Measurements from ENCODE around the gene ZNF407.

The ZNF407 gene

DNA sequence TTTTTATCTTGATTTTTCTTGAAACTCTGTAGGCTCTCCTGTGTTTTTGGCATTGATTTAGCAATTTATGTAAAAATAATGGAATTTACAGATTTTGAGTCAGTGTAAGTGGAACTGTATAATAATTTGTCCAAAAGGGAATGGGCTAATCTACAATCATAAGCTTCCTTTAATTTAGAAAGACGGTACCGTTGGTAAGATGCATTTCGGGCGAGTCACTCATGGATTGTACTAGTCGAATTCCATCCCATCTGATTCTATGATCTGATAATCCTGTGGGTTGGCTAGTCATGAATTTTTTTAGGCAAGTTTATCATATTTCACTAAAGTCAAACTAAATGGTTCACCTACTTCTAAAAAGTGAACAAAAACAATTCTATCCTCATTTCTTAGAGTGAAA is 133.4 kb downstream of the ZNF407 start:
- TF ChIP-seq GATA3 (IDR thresholded peaks at IDR 0.05; ENCODE audit: low read depth, low read length) (no peak), GATA2 (IDR thresholded peaks at IDR 0.05; ENCODE audit: low read depth, low read length) (no peak)

DNA sequence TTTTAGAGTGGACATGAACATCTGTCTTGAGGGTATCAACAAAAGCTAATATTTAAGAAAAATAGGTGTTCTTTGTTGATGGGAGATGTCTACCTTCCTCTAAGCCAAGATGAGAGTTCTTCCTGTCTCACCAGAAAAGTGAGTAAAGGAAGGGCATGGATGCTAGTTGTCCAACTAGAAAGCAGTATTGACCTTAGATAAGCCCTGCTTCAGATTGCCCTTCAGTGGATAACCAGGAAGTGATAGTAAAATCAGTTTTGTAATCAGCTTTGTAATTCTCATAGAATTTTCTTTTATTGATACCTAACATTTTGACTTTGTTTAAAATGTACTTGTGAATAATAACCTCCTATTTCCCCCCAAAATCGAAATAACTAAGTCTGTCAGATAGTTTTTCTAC is 134.7 kb downstream of the ZNF407 start:
- TF ChIP-seq GATA2 (IDR thresholded peaks at IDR 0.05; ENCODE audit: low read depth, low read length) (no peak), GATA3 (IDR thresholded peaks at IDR 0.05; ENCODE audit: low read depth, low read length) (no peak)

DNA sequence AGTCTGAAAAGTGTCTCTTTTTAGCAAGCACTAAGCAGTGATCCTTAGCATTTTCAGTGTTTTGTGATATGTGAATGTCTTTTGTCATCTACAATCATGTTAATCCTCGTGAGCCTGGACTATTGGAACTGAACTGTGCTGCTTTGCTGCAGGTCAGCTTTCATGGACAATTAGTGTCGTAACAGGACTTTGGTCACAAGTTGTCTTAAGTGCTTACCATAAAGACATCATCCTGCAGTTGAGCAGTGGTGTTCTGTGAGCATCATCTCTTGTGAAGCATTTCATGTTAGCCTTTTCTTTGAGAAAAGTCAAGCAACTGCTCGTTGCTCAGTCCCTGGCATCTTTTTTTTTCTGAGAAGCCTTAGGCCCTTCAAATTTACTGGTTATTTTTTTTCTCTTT is 135.9 kb downstream of the ZNF407 start:
- TF ChIP-seq GATA2 (IDR thresholded peaks at IDR 0.05; ENCODE audit: low read depth, low read length) (no peak), GATA3 (IDR thresholded peaks at IDR 0.05; ENCODE audit: low read depth, low read length) (no peak)

DNA sequence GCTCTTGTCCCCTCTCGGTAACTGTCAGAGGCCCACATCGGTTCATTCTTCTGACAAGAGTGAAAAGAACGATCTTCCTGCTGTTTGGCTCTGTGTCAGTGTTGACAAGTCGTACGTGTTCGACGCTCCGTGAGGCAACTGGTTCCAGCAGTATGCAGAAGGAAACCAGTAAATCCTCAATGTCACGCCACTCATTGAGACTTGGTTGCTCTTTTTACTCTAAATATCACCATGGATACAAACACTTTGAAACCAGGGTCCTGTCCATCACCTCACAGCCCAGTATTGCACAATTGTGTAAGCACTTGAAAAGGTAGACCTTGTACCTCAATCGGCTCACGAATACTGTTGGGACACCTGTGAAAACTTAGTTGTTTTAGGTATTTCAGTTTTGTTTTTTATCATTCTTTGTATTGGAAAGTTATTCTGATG is 136.4 kb downstream of the ZNF407 start:
- no peak for TF ChIP-seq GATA2 (IDR thresholded peaks at IDR 0.05; ENCODE audit: low read depth, low read length)

DNA sequence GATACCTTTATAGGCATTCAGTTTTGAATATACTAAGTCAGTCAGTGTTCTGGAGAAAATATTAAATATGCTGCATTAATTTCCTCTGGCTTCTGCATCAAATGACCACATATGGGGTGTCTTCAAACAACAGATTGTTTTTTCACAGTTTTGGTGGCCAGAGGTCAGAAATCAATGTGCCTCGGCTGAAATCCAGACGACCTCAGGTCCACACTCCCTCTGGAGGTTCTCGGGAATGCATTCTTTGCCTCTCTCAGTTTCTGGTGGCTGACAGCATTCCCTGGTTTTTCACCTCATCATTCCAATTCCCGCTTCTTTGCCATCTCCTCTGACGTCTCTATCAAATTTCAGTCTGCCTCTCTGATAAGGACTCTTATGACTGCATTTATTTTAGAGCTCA is 142.3 kb downstream of the ZNF407 start:
- TF ChIP-seq GATA3 (IDR thresholded peaks at IDR 0.05; ENCODE audit: low read depth, low read length) (no peak), GATA2 (IDR thresholded peaks at IDR 0.05; ENCODE audit: low read depth, low read length) (no peak)

DNA sequence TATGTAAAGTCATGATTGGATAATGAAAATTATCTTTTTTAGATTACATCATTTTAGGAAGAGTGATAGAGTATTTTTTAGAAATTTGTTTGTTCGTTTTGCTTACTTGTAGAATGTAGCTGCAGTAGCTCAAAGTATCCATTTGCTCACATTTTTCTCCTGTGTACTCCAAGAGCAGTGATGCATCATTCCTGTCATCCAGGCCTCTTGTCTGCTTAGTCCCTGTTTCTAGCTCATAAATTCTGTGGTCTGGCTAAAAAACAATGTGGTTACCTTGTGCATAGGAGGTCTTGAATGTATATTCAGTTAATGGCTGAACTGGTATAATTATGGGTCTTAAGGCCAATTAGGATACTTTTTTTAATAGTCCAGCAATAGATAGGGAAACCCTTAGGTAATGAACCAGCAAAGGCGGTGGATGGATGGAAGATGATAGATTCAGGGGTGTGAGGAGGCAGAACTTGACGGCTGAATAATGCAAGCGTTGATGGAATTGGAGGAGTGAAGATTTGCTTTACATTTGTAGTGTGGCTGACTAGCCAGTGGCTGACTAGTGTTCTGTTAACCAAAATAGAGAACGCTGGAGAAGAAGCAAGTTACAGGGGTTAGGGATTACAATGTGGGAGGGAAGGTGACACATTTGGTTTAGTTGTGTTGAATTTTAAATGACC is 145.0 kb downstream of the ZNF407 start:
- TF ChIP-seq GATA2 (IDR thresholded peaks at IDR 0.05; ENCODE audit: low read depth, low read length) = no peak
- TF ChIP-seq GATA3 (IDR thresholded peaks at IDR 0.05; ENCODE audit: low read depth, low read length) = no peak

DNA sequence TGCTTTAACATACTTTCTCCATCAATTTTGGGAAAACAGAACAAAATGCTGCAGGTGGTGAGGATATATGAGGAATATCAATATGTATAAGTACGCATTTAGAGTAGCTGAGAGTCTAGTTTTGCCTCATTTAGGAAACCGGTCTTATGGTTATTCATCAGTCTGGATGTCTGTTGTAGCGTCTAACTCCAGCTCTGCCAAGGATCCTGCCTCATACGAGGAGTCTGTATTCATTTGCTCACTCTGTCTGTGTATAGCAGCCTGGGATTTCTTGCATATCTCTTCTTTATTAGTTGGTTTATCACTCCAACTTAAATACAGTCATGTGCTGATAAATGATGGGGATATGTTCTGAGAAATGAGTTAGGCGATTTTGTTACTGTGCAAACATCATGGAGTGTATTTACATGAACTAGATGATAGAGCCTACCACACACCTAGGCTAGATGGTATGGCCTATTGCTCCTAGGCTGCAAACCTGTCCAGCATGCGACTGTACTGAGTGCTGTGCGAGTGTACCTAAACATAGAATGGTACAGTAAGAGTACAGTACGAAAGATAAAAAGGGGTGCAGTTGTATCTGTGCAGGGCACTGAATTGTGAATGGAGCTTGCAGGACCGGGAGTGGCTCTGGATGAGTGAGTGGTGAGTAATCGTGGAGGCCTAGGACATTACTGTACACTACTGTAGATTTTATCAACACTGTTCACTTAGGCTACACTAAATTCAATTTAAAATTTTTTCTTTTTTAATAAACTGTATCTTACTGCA is 148.1 kb downstream of the ZNF407 start:
- no peak for TF ChIP-seq GATA3 (IDR thresholded peaks at IDR 0.05; ENCODE audit: low read depth, low read length)
- no peak for TF ChIP-seq GATA2 (IDR thresholded peaks at IDR 0.05; ENCODE audit: low read depth, low read length)

DNA sequence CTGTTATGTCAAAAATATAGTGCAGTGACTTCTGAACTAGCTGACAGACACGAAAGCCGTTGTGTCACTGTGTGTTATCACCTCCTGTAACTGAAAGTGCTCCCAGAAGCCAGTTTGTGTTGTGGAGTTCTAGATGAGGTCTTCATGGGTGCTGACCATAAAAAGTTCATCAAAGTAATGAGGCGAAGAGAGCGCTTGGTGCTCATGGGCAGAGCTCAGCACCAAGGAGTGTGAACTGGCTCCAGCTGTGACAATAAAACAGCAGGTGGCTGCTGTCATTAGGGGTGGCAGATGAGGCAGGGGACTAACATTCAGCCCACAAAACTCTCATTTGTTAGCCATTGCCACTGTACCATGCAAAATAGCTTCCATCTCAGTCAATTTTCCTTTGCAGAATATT is 151.1 kb downstream of the ZNF407 start:
- TF ChIP-seq GATA2 (IDR thresholded peaks at IDR 0.05; ENCODE audit: low read depth, low read length) = no peak
- TF ChIP-seq GATA3 (IDR thresholded peaks at IDR 0.05; ENCODE audit: low read depth, low read length) = no peak

DNA sequence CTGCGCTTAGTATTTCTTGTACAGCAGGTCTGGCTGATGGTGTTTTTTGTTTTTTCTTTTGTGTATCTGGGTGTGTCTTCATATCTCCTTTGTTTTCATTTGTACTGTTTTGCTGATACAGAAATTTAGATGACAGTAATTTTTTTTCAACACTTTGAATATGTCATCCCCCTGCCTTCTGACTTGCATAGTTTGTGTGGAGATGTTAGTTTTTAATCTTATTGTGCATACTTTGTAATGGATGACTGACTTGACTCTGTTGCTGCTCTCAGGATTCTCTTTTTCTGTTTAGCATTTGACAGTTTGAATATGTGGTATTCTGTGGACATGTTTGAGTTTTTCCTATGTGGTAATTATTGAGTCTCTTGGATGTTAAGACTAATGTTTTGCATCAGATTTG is 161.3 kb downstream of the ZNF407 start:
- no peak for TF ChIP-seq GATA3 (IDR thresholded peaks at IDR 0.05; ENCODE audit: low read depth, low read length)
- TF ChIP-seq GATA2 (IDR thresholded peaks at IDR 0.05; ENCODE audit: low read depth, low read length) = no peak

DNA sequence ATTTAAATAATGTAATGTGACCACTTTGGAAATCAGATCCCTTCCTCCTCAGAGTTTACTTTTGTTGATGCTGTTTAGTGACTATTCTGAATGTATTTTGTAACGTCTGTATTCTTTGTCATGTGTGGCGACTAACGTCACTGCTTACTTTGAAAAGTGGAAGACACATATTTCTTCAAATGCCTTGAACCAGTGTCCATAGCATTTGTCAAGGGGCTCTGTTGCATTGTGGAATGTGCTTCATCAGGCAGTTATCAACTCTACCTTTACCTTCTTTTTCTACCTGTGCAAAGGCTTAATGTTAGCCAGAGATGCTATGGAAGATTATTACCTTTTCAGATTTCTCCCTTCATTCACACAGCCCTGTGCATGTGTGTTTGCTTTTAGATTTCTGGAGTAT is 162.4 kb downstream of the ZNF407 start:
- TF ChIP-seq GATA3 (IDR thresholded peaks at IDR 0.05; ENCODE audit: low read depth, low read length) (no peak), GATA2 (IDR thresholded peaks at IDR 0.05; ENCODE audit: low read depth, low read length) (no peak)

DNA sequence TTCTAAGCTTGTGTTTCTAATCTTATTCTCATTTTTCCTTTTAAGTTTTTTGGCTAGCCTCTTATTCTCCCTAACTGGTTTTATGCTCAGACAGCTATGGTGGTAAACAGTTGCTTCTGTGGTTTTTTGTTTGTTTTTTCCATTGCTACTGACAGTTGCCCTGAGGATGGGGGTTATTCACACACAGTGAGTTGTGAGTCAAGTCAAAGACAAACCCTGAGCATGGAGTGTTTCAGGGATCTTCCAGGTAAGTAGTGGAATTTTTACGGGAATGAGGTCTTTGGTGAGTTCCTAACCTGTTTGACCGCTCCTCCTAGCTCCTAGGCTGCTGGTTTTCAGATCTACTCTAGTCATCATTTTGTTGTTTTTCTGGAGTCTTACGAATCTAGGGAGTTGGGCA is 162.8 kb downstream of the ZNF407 start:
- TF ChIP-seq GATA2 (IDR thresholded peaks at IDR 0.05; ENCODE audit: low read depth, low read length) = no peak
- no peak for TF ChIP-seq GATA3 (IDR thresholded peaks at IDR 0.05; ENCODE audit: low read depth, low read length)

DNA sequence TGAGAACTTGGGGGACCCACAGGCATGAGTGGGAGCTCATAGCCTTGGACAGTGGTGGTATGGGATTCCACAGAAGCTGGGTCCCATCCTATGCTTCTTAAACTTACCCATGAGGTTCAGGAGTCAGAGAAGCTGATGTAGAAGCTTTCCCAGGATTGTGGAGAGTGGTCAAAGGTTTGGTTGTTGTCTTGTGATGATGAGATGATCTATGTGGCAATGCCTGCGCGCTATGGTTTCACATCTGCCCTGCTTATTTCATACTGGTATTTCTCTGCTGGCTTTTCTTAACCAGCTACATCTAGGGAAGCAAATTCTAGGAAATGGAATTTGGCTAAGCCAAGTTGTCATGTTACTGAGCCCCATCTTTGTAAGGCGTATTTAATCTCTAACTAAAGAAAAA is 168.6 kb downstream of the ZNF407 start:
- TF ChIP-seq GATA3 (IDR thresholded peaks at IDR 0.05; ENCODE audit: low read depth, low read length) (no peak), GATA2 (IDR thresholded peaks at IDR 0.05; ENCODE audit: low read depth, low read length) (no peak)

DNA sequence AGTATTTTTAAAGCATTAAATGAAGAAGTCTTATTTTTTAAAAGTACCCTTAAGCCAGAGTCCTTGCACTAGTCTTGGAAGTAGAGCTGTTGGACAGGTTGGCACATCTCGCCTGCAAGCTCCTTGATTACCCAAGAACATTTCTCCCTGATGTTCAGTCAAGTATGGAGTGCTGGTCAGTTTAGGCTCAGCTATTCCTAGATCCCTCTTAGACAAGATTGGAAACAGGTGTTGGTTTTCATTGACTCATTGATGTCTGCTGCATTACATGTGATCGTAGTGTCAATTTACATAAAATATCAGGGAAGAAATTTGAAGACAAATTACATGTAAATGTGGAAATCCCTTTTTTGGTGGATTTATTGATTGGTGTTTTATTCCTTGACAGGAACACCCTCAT is 170.4 kb downstream of the ZNF407 start:
- TF ChIP-seq GATA2 (IDR thresholded peaks at IDR 0.05; ENCODE audit: low read depth, low read length) (no peak), GATA3 (IDR thresholded peaks at IDR 0.05; ENCODE audit: low read depth, low read length) (no peak)

DNA sequence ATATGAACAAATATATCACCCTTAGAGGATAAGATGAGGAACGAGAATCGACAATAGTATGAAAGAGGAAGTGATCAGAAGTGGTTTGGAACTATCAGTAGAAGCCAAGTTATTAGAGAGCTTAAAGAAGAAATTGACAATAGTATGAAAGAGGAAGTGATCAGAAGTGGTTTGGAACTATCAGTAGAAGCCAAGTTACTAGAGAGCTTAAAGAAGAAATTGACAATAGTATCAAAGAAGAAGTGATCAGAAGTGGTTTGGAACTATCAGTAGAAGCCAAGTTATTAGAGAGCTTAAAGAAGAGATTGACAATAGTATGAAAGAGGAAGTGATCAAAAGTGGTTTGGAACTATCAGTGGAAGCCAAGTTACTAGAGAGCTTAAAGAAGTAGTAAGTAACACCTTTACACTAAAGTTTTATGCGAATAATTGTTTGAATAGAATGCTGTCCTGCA is 175.5 kb downstream of the ZNF407 start:
- TF ChIP-seq GATA2 (IDR thresholded peaks at IDR 0.05; ENCODE audit: low read depth, low read length) = no peak
- no peak for TF ChIP-seq GATA3 (IDR thresholded peaks at IDR 0.05; ENCODE audit: low read depth, low read length)

DNA sequence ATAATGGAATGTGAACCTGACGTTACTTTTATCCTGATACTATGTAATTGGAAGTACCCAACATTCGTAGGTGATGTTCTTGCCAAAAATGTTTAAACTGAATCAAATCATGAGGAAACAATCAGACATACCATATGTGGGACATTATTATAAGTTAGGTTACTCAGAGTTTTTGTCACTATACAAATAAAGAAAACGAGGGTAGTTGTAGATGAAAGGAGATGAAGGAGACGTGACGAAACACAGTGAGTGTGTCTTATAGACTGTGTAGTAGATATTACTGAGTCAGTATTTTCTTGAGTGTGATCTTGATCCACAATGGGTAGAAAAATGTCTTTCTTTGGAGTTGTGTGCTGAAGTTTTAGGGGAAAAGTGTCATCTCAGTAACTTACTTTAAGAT is 176.8 kb downstream of the ZNF407 start:
- TF ChIP-seq GATA2 (IDR thresholded peaks at IDR 0.05; ENCODE audit: low read depth, low read length) = no peak
- no peak for TF ChIP-seq GATA3 (IDR thresholded peaks at IDR 0.05; ENCODE audit: low read depth, low read length)

Data from SH-SY5Y (cell line).